GM12878 (cell line): ENCODE results near the gene SMURF1. TPM values are rescaled to one million over a fixed set of nuclear protein-coding genes. Genes with fewer than 3 reads are reported as not detected.

ENCODE experiments used
- ATAC-seq: fragments of 200-7000 bp; cut with Tn5 transposase; 3 replicates; pipeline ENCODE4 v1.9.1; 2020; ENCODE audit warnings: mild to moderate bottlenecking, moderate library complexity
- BruUV-seq: library from RNA; stranded (reverse); fragments of 400-500 nt; replicated peaks from 2 replicates; lab custom pipeline; 2021; lab: Mats Ljungman, UMichigan
- CTCF ChIA-PET: fragments of 300-600 bp; sonication (Branson Sonifier 250); formaldehyde crosslinking; extraction: SDS; loops from one replicate; lab custom pipeline; 2021; ENCODE audit warnings: inconsistent platforms; lab: Yijun Ruan, JAX
- POLR2A ChIA-PET: fragments of 350-600 bp; formaldehyde crosslinking; extraction: SDS; loops from one replicate; lab custom pipeline; 2021; ENCODE audit warnings: inconsistent platforms; lab: Charles Lee
- RAD21 ChIA-PET: fragments of 300-600 bp; sonication (Branson Sonifier 250); formaldehyde crosslinking; loops from one replicate; lab custom pipeline; 2023; ENCODE audit warnings: antibody characterized with exemption; ENCODE audit not compliant: unreplicated experiment; lab: Charles Lee
- SMC1A ChIA-PET: fragments of 300-600 bp; sonication (Branson Sonifier 250); formaldehyde crosslinking; loops from one replicate; lab custom pipeline; 2023; ENCODE audit not compliant: unreplicated experiment, uncharacterized antibody; lab: Charles Lee
- DNase-seq: peaks from one replicate; pipeline ENCODE4 v3.0.0-alpha.2; 2011; ENCODE audit warnings: low read depth, low spot score
- FAIRE-seq: peaks from 3 replicates; lab custom pipeline; 2011; peaks lifted over from hg19 to GRCh38; lab: Jason Lieb, UNC
- H2AFZ ChIP-seq: 2 replicates; pipeline ENCODE4 v1.6.0; 2011; ENCODE audit warnings: low read depth, low read length, control low read depth; ENCODE audit not compliant: control insufficient read depth
- H3K27ac ChIP-seq: 2 replicates; pipeline ENCODE4 v1.5.1; 2011; ENCODE audit warnings: control low read depth; ENCODE audit not compliant: control insufficient read depth, insufficient read depth
- H3K27me3 ChIP-seq, 2 experiments: replicated peaks in 1 of 2; 2 replicates each; pipeline versions ENCODE4 v1.6.0 to v1.6.1; 2011; ENCODE audit warnings: low read length in 1 of 2; ENCODE audit not compliant: control insufficient read depth in 2 of 2, insufficient read depth in 2 of 2
- H3K36me3 ChIP-seq, 2 experiments: 2 replicates each; pipeline ENCODE4 v1.5.1; 2011; ENCODE audit warnings: low read length in 1 of 2; ENCODE audit not compliant: control insufficient read depth in 2 of 2, insufficient read depth in 2 of 2
- H3K4me1 ChIP-seq: 2 replicates; pipeline ENCODE4 v1.6.1; 2011; ENCODE audit warnings: mild to moderate bottlenecking, low read length, moderate library complexity, mixed read lengths; ENCODE audit not compliant: control insufficient read depth, insufficient read depth
- H3K4me2 ChIP-seq: 2 replicates; pipeline ENCODE4 v1.6.0; 2011; ENCODE audit warnings: control low read depth; ENCODE audit not compliant: control insufficient read depth, insufficient read depth
- H3K4me3 ChIP-seq: fragments of 200-600 bp; sonication (generic); 2 replicates; pipeline ENCODE4 v1.5.1; 2016
- H3K79me2 ChIP-seq: 2 replicates; pipeline ENCODE4 v1.6.0; 2011; ENCODE audit warnings: low read length; ENCODE audit not compliant: control insufficient read depth, insufficient read depth
- H3K9ac ChIP-seq: 2 replicates; pipeline ENCODE4 v1.8.0; 2011; ENCODE audit warnings: low read length, control low read depth, mixed read lengths; ENCODE audit not compliant: control insufficient read depth, insufficient read depth
- H3K9me3 ChIP-seq: replicated peaks from 3 replicates; pipeline ENCODE4 v1.5.1; 2011; ENCODE audit warnings: mild to moderate bottlenecking, low read length; ENCODE audit not compliant: control insufficient read depth, insufficient read depth
- H4K20me1 ChIP-seq: 2 replicates; pipeline ENCODE4 v1.6.0; 2011; ENCODE audit not compliant: control insufficient read depth, insufficient read depth
- CREB1 ChIP-seq: IDR thresholded peaks from 2 replicates; pipeline ENCODE4 v1.6.1; 2012; ENCODE audit warnings: low read depth, mild to moderate bottlenecking, inconsistent platforms
- IRF4 ChIP-seq: IDR thresholded peaks from 2 replicates; pipeline ENCODE4 v1.6.1; 2011; ENCODE audit warnings: low read depth, low read length
- MXI1 ChIP-seq: fragments of 150-350 bp; IDR thresholded peaks from 2 replicates; pipeline ENCODE4 v1.6.1; 2011; ENCODE audit warnings: low read depth, mild to moderate bottlenecking, inconsistent platforms, low read length, improper control_type of control experiment
- MYB ChIP-seq: fragments of 150-350 bp; IDR thresholded peaks from 2 replicates; pipeline ENCODE4 v1.6.1; 2014; ENCODE audit warnings: mild to moderate bottlenecking, low read depth, low read length, borderline replicate concordance
- NR2C1 ChIP-seq: fragments of 450-650 bp; IDR thresholded peaks from 2 replicates; pipeline ENCODE4 v1.6.1; 2017; ENCODE audit warnings: antibody characterized with exemption, mild to moderate bottlenecking, moderate library complexity
- PAX5 ChIP-seq: IDR thresholded peaks from 2 replicates; pipeline ENCODE4 v1.6.1; 2011; ENCODE audit warnings: low read depth, low read length, borderline replicate concordance
- SMC3 ChIP-seq: IDR thresholded peaks from 2 replicates; pipeline ENCODE4 v1.6.1; 2011; ENCODE audit warnings: low read length, improper control_type of control experiment, borderline replicate concordance
- SRF ChIP-seq, 2 experiments: IDR thresholded peaks; 2 replicates each; pipeline ENCODE4 v1.6.1; 2011; ENCODE audit warnings: low read depth in 2 of 2, low read length in 2 of 2, mild to moderate bottlenecking in 1 of 2, moderate library complexity in 1 of 2
- TAF1 ChIP-seq: IDR thresholded peaks from 2 replicates; pipeline ENCODE4 v1.6.1; 2011; ENCODE audit warnings: mild to moderate bottlenecking, low read depth, low read length, borderline replicate concordance
- WGBS: methylation state at CpG from one replicate; pipeline ENCODE4 v1.1.6; 2016; ENCODE audit warnings: low lambda C conversion rate; ENCODE audit not compliant: insufficient replicate concordance, insufficient coverage; ENCODE audit errors: missing lambda C conversion rate; 5-methylcytosine and 5-hydroxymethylcytosine counted together
- in situ Hi-C: fragments of 300-500 bp; cut with MboI; formaldehyde crosslinking; loops from 9 replicates; pipeline ENCODE4 v1.14.3; 2018; ENCODE audit warnings: mixed read lengths
- intact Hi-C: fragments of 100-400 bp; cut with micrococcal nuclease; formaldehyde crosslinking; loops from one replicate; pipeline ENCODE4 v1.14.2; 2022; ENCODE audit not compliant: unreplicated experiment
- polyA plus RNA-seq, 11 experiments: library from polyadenylated mRNA; depleted of rRNA in 4 of 11; unstranded in 6 of 11; stranded (reverse) in 5 of 11; fragments of >200 nt; fragmentation: Nextera tagmentation in 4 of 11; fragmentation: Illumina TruSeq in 1 of 11; extraction: Ambion mirVana in 4 of 11; extraction: Trizol in 1 of 11; gene quantifications; 1 replicate in 1 of 11; 2 replicates in 10 of 11; pipeline versions ENCODE4 v1.2.1 to v1.2.3, GENCODE V29; 2011 to 2016; ENCODE audit warnings: inconsistent platforms in 2 of 11, missing spikeins in 2 of 11, low read depth in 1 of 11
- total RNA-seq, 4 experiments: library from RNA; depleted of rRNA in 3 of 4; stranded (reverse); fragments of >200 nt in 3 of 4; fragmentation: Illumina TruSeq in 1 of 4; extraction: Trizol in 1 of 4; gene quantifications; 2 replicates each; pipeline versions ENCODE4 v1.2.1 to v1.2.3, GENCODE V29; 2013 to 2021
- TF ChIP-seq, protein P1 (sequence below): fragments of 450-650 bp; IDR thresholded peaks from 2 replicates; pipeline ENCODE4 v1.6.1; 2017; ENCODE audit warnings: antibody characterized with exemption, mild to moderate bottlenecking, moderate library complexity
- TF ChIP-seq, protein P2 (sequence below): fragments of 450-650 bp; formaldehyde crosslinking; IDR thresholded peaks from 2 replicates; pipeline ENCODE4 v1.5.0; 2022; ENCODE audit warnings: mild to moderate bottlenecking, missing genetic modification characterization
- TF ChIP-seq, protein P3 (sequence below): IDR thresholded peaks from 2 replicates; pipeline ENCODE4 v1.6.1; 2012; ENCODE audit warnings: low read depth, low read length, improper control_type of control experiment

Gene SMURF1
- total and polyA plus RNA-seq, 10 of the 15 experiments (the other 5 are each of a cell fraction or from before 2014, with no cell fraction given): 0.76 to 14.0 (median 7.9) TPM

DNA sequence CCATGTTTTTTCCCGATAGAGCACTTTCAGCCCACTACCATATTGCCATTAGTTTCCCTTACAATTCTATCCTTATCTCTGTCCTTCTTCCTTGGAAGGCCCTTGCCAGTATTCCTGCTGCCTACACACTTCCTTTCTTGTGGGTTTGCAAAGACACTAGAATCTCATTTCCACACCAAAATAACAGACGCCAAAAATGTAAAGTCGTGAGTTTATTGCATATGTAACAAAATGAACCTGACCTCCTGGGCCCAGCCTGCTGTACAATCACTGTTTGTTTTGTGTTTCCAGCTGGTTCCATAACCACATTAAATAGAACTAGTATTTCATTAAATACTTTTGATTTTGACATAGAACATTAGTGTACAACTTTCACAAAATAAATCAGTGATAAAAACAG is 116.7 kb downstream of the SMURF1 start:
- intact Hi-C loops (no loop called here), in situ Hi-C loops (no loop called here)
- RAD21 ChIA-PET: no interaction called here
- Histone ChIP-seq H4K20me1 (no peaks in the 10 kb centered on the region), H3K4me1 (no peaks in the 10 kb centered on the region), H3K27me3 (no peaks in the 10 kb centered on the region), H3K27ac (no peak overlapping the region), H3K9ac (no peak overlapping the region), H3K79me2 (no peaks in the 10 kb centered on the region), H3K4me3 (no peak overlapping the region), H3K9me3 (no peaks in the 10 kb centered on the region), H3K4me2 (no peak overlapping the region), H2AFZ (no peak overlapping the region), H3K36me3 (peaks cover 4 to 17% of the 10 kb centered on the region in 2 experiments)
- no peak for ATAC-seq
- DNase-seq: no peak
- CTCF ChIA-PET: no interaction called here
- FAIRE-seq: no peak
- WGBS: 66% methylated on average over 3 of the region's 3 CpGs
- SMC1A ChIA-PET: no interaction called here
- TF ChIP-seq SRF (IDR thresholded peaks at IDR 0.05; ENCODE audit: low read depth in 2 of 2, low read length in 2 of 2) (no peak), TAF1 (no peak), CREB1 (no peak), NR2C1 (no peak), MXI1 (no peak), MYB (no peak), SMC3 (no peak), PAX5 (no peak), IRF4 (no peak)
- TF ChIP-seq, protein P1, sequence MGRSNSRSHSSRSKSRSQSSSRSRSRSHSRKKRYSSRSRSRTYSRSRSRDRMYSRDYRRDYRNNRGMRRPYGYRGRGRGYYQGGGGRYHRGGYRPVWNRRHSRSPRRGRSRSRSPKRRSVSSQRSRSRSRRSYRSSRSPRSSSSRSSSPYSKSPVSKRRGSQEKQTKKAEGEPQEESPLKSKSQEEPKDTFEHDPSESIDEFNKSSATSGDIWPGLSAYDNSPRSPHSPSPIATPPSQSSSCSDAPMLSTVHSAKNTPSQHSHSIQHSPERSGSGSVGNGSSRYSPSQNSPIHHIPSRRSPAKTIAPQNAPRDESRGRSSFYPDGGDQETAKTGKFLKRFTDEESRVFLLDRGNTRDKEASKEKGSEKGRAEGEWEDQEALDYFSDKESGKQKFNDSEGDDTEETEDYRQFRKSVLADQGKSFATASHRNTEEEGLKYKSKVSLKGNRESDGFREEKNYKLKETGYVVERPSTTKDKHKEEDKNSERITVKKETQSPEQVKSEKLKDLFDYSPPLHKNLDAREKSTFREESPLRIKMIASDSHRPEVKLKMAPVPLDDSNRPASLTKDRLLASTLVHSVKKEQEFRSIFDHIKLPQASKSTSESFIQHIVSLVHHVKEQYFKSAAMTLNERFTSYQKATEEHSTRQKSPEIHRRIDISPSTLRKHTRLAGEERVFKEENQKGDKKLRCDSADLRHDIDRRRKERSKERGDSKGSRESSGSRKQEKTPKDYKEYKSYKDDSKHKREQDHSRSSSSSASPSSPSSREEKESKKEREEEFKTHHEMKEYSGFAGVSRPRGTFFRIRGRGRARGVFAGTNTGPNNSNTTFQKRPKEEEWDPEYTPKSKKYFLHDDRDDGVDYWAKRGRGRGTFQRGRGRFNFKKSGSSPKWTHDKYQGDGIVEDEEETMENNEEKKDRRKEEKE: no peak
- TF ChIP-seq, protein P2, sequence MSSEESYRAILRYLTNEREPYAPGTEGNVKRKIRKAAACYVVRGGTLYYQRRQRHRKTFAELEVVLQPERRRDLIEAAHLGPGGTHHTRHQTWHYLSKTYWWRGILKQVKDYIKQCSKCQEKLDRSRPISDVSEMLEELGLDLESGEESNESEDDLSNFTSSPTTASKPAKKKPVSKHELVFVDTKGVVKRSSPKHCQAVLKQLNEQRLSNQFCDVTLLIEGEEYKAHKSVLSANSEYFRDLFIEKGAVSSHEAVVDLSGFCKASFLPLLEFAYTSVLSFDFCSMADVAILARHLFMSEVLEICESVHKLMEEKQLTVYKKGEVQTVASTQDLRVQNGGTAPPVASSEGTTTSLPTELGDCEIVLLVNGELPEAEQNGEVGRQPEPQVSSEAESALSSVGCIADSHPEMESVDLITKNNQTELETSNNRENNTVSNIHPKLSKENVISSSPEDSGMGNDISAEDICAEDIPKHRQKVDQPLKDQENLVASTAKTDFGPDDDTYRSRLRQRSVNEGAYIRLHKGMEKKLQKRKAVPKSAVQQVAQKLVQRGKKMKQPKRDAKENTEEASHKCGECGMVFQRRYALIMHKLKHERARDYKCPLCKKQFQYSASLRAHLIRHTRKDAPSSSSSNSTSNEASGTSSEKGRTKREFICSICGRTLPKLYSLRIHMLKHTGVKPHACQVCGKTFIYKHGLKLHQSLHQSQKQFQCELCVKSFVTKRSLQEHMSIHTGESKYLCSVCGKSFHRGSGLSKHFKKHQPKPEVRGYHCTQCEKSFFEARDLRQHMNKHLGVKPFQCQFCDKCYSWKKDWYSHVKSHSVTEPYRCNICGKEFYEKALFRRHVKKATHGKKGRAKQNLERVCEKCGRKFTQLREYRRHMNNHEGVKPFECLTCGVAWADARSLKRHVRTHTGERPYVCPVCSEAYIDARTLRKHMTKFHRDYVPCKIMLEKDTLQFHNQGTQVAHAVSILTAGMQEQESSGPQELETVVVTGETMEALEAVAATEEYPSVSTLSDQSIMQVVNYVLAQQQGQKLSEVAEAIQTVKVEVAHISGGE (CRISPR knock-in tag): no peak
- TF ChIP-seq, protein P3, sequence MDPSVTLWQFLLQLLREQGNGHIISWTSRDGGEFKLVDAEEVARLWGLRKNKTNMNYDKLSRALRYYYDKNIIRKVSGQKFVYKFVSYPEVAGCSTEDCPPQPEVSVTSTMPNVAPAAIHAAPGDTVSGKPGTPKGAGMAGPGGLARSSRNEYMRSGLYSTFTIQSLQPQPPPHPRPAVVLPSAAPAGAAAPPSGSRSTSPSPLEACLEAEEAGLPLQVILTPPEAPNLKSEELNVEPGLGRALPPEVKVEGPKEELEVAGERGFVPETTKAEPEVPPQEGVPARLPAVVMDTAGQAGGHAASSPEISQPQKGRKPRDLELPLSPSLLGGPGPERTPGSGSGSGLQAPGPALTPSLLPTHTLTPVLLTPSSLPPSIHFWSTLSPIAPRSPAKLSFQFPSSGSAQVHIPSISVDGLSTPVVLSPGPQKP: no peak
- BruUV-seq: no TSS peak
- POLR2A ChIA-PET: no interaction called here
